HG02973 (cell line): ENCODE results near the gene PGPEP1.
"Not testable (repeated sequence)": the region's sequence is repeated elsewhere in the genome, so short reads cannot be mapped to it uniquely, and the experiment has no call there.

Source experiments
- ATAC-seq: cut with Tn5 transposase; IDR thresholded peaks from one replicate; pipeline ENCODE4 v1.9.1; 2021; ENCODE audit warnings: moderate library complexity; ENCODE audit not compliant: unreplicated experiment

PGPEP1 gene

GRCh38 chr19:18389726-18390064, 49.3 kb downstream of the PGPEP1 start:
- no peak for ATAC-seq

- no peak for ATAC-seq
Observed at GRCh38 chr19:18390065-18390907, 49.9 kb downstream of the PGPEP1 start.

- no peak for ATAC-seq
Observed at GRCh38 chr19:18391509-18392075, 51.2 kb downstream of the PGPEP1 start.

GRCh38 chr19:18392417-18392816, 52.0 kb downstream of the PGPEP1 start:
- ATAC-seq, result no peak

- ATAC-seq, result no peak
Observed at GRCh38 chr19:18392926-18393325, 52.5 kb downstream of the PGPEP1 start.

- no peak for ATAC-seq
Observed at GRCh38 chr19:18393836-18394235, 53.4 kb downstream of the PGPEP1 start.

- ATAC-seq, result no peak
Observed at GRCh38 chr19:18396471-18397241, 56.3 kb downstream of the PGPEP1 start.

GRCh38 chr19:18397242-18398202, 57.1 kb downstream of the PGPEP1 start, which contains the start of gene LRRC25:
TSS of gene LRRC25 (minus strand) at chr19:18397622. CDS start at chr19:18396963, 659 bp downstream.
- ATAC-seq, result no peak

GRCh38 chr19:18399008-18399407, 58.6 kb downstream of the PGPEP1 start:
- no peak for ATAC-seq

- no peak for ATAC-seq
Observed at GRCh38 chr19:18401580-18402112, 61.2 kb downstream of the PGPEP1 start.

- not testable (repeated sequence) for ATAC-seq
Observed at GRCh38 chr19:18402455-18403248, 62.3 kb downstream of the PGPEP1 start.

- not testable (repeated sequence) for ATAC-seq
Observed at GRCh38 chr19:18405754-18406153, 65.4 kb downstream of the PGPEP1 start.

GRCh38 chr19:18406749-18407148, 66.4 kb downstream of the PGPEP1 start:
- ATAC-seq, result no peak

GRCh38 chr19:18408053-18408476, 67.7 kb downstream of the PGPEP1 start:
- peak; percentile 69 for ATAC-seq

GRCh38 chr19:18412610-18413239, 72.3 kb downstream of the PGPEP1 start:
- no peak for ATAC-seq

- no peak for ATAC-seq
Observed at GRCh38 chr19:18414504-18415177, 74.2 kb downstream of the PGPEP1 start.

GRCh38 chr19:18415178-18415867, 74.9 kb downstream of the PGPEP1 start:
- ATAC-seq, result no peak

- ATAC-seq, result no peak
Observed at GRCh38 chr19:18416778-18417249, 76.4 kb downstream of the PGPEP1 start.
